HG02759 (cell line): ENCODE measurements around the gene BNC2.

Source experiments
- ATAC-seq: cut with Tn5 transposase; IDR thresholded peaks from one replicate; pipeline ENCODE4 v1.9.1; 2021; ENCODE audit warnings: mild to moderate bottlenecking, moderate library complexity; ENCODE audit not compliant: unreplicated experiment

The BNC2 gene

DNA sequence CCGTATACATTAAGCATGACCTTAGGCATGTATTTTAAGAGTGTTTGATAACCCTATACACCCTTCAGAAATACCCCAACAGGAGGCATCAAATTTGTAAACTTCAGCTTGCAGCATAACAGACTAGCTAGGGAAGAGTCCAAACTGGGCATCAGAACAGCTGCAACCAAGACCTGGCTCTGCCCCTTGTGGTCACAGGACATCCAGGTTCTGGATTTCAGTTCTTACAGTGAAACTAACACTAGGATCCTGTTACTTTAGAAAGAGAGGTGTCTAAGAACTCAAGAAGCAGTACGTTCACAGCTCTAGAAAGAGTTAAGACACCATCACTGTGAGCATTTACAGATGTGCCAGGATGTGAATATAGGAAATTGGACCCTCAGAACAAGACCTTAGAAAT, 229.8 kb downstream of the BNC2 start:
- no peak for ATAC-seq

DNA sequence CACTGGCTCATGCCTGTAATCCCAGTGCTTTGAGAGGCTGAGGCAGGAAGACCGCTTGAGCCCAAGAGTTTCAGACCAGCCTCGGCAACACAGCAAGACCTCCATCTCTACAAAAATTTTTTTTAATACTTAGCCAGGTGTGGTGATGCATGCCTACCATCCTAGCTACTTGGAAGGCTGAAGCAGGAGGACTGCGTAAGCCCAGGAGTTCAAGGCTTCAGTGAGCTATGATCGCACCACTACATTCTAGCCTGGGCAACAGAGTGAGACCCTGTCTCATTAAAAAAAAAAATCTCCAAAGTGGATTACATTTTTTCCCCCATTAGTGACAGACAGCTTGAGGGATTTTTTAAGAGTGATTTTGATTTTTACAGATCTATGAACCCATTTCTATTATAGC, 230.8 kb downstream of the BNC2 start:
- no peak for ATAC-seq

DNA sequence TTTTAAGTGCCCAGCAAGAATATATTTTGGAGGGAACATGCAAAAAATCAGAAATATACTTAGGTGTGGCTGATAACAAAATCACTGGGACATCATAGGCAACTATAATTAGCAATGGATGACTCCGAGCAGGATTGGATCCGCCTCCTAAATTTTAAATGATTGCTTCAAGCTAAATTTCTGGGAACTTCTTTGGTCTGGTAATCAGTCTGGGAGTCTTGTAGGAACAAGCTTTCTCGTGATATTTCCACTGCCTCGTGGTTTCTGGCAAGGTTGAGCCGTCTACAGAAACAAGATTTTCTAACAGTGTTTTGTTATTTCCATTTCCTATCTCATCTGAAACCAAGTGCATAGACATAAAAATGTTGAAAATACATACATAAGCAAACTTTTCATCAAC, 232.6 kb downstream of the BNC2 start:
- no peak for ATAC-seq

DNA sequence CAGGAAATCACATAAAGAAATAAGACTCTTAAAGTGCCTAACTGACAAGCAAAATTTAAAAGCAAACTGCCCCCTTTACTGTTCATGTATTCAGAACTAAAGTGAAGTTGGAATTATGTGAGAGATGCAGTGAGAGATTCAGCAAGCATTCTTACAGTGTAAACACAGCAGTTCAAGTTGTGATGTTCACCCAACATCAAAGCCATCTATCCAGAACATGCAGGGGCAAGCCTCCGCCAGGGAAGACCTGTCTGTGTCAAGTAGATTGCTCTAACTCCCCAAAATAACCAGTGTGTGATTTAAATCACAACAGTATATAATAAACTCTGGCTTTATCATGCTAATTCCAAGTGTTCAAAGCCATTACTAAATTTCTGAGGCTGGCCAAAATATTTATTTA, 233.3 kb downstream of the BNC2 start:
- no peak for ATAC-seq

DNA sequence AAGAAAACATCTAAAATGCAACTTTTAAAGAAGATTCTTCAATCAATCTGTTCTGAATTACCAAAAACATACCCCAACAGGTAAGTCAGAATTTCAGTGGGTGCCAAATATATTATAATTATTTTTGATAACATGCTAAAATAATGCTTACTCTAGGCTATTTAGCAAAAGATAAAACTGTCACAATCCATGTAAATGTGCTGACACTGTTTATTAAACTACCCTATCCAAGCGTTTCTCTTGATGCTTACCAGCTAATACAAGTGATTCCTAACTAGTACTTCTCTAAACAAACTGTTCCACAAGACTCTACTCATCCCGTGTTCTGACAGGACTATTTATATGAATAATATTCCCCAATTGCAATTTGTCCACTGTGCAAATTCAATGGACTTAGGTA, 236.7 kb downstream of the BNC2 start:
- no peak for ATAC-seq

DNA sequence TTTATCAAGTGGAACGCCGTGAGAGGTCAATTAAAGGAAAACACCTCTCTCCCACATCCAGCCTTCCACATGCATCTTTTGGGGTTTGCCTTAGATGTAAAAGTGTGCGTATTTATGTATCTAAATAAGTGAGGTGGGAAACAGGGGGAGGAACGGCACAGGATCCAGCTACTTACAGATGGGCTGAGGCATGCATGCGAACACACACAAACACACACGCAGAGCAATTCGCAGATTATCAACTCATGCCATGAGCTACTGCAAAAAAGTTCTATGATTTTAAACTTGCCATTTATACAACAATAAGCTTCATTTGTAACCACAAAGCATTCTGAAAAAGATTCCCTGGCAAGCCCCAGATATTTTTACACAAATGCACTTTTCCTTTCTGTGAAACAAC, 242.1 kb downstream of the BNC2 start:
- no peak for ATAC-seq

DNA sequence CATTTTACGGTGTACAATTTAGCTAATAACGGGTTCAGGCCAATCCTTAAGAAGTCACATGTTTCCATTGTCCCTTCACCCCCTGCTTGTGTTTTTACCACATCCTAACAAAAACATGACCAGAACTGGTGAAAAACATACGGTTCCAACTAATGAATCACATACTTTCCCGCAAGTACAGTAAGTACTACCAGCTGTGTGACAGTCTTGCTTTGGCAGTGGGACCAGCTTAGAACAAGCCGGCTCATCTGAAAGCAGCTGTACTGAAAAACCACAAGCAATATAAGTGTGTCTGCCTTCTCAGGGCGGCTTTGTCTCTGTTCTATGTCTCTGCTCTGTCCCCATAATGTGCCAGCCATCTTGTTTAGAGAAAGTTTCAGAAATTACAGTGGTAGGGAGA, 242.5 kb downstream of the BNC2 start:
- no peak for ATAC-seq

DNA sequence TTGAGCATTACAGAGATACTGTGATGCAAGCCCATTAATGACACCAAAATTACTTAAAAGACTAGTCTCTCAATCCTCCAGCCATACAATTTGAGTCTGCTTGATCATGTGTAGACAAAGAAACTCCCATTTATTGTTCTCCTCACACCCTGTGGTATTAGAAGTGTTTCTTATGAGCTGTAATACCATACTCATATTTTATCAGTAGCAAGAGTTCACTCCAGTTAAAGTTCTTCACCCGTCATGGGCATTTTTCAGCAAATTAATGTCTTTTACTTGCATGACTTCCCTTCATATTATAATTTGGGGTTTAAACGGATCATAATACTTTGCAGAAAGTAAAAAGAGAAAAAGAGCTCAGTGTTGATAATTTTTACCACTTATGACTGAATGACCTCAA, 242.9 kb downstream of the BNC2 start:
- no peak for ATAC-seq

DNA sequence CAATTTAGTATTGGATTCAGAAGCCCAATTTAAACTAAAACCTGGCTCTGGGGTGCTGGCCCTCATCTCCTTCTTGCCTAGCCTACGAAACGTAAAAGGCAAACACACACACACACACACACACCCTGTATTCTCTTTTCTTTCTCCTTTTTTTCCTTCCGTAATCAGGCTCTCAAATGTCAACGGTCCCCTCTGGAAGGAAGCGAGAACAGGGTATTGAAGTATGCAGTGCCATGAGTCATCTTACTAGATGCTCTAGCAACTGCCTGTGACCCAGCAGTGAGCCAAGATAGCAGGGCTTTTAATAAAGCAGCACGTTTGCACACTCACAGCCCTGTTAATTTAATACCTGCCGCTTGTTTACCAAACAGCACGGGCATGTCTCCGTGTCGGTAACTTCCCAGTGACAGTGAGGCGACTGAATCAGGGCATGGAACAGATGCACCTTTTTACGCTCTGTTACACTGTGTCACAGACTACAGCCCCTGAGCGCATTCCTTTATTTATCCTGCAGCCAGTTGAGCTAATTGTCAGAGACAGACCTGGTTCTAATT, 243.8 kb downstream of the BNC2 start:
- no peak for ATAC-seq

DNA sequence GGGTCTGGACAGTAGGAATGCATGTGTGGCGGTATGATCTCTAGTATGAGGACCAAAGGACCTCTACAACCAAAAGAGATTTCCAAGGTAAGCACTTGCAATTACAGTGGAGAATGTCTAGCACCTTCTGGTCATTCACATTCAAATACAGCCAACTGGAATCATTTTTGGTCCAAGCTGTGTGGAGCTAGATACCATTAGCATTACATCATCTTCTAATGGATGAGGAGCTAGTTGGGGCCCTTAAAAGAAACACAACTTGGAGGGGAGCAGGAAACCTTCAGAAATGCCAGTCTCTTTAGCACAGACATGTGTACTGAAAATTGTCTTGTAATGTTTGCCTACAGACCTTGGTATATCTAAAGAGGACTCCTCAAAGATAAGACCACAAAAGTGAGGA, 244.7 kb downstream of the BNC2 start:
- ATAC-seq = no peak

DNA sequence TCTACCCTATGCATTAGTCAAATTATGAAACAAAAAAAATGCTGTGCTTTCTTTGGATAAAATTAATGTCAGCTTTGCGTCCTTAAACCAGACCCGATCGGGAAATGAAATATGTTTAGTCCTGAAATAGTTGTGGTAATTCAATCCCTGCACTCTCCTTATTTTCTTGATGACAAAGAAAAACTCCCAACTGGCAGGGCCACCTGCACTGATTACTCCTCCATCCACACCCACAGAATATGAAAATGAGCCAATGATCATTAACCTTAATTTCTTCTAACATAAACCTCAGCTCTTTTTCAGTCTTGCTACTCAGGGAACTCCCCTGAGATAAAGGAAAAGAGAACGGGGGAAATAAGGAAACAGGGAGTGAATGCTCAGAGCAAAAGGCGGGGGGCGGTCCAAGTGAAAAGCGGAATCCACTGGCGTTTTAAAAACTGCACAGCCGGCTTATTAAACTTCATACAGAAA, 245.3 kb downstream of the BNC2 start:
- ATAC-seq = no peak

DNA sequence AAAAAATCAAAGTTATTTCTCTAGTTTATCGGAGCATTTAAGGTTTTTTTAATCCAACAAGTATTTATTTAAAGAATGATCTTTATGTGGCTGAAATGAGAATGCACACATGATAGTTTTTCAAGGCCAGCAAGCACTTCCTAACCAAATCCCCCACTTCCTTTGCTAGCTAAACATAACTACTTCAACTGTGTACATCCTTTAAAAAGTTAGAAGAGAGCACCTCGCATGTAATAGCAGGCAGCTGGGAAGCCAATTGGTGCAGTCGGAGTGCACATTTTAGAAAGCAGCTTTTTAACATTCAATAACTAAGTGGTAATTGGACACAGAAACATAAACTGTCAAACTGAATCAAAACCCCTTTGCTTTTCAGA, 245.7 kb downstream of the BNC2 start:
- no peak for ATAC-seq

DNA sequence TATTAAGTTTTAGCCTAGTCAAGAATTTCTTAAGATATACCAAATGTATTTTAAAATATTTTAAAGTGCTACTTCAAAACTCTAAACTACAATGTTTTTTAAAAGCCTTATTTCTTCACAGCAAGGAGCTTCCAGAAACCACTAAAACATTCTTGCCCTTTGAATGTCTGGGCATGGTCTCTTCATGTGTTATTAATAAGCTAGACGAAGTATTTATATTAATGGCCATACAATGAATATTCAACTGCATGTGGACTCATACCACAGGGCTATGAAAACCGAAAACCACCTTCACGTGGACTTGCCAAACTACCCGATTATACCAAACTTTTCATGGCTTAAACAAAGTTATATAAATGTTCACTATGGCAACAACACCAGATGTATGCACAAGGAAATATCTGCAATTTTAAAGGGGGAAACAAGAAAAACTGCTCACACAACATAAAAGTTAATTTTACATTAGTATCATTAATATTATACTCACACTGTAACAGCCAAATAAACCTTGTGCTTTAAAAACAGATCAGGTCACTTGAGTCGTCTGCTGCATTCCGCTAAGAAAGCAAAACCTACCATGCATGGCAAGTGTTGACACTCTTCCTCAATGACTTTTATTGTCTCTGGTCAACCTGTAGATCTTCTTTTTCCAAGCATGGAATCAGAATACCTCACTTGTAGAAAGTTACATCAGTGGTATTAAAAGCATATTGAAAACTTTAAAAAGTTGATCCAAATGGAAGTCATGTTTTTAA, 246.3 kb downstream of the BNC2 start:
- no peak for ATAC-seq

DNA sequence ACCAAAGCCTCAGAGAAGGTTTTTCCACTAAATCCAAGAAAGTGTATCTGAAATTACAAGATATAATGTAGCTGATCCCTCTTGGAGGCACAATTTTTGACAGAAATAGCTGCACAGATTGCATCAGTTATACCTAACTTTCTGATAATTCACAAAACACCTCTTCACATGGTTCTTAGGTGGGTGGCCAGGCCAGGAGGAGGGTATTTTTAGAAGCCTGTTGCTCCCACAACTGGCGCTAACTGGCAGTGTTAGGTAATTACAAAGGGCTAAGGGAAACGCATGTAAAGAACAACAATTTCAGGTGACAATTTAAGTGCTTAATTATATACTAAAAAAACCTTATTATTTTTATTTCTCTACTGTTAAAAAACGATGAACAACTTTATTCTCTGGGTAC, 247.9 kb downstream of the BNC2 start:
- no peak for ATAC-seq

DNA sequence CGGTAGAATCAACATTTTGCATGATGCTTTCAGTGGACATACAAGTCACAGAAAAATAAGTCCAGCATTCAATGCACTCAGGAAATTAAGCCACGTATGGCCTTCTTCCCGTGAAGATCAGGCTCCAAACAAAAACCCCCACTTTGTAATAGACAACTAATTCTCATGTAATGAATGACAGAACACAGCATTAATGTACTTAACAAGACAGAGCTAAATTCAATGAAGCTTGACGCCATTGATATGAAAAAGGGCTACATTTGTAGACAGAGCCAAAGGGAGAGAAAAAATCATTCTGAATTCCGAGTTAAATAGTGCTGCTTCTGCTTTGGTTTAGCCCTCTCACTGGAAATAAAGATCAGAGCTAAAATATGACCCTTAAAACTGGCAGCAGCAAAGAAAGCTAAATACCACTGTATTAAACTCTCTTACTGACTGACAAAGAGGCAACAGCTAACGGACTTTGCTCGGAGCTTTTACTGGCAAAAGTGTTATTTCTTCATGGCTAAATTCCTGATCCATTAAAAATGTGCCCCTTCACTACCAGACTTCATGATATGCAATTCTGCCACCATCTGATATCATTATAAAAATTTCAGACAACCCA, 250.5 kb downstream of the BNC2 start:
- no peak for ATAC-seq

DNA sequence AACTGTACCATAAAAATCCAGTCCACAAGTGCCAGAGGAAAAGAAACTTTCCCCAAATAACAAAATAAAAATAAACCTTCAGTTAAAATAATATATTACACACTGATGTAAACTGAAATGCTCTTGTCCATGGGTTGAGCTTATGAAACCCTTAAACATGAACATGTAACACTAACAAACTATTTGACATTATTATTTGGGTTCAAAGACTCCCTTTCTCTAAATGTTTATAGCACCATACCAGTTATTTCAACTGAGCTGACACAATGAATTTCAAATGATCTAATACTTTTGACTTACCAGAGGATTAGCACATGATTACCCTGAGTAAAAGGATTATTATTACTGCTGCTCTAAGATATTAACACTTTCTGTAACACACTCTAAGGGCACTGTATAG, 251.1 kb downstream of the BNC2 start:
- ATAC-seq = no peak

DNA sequence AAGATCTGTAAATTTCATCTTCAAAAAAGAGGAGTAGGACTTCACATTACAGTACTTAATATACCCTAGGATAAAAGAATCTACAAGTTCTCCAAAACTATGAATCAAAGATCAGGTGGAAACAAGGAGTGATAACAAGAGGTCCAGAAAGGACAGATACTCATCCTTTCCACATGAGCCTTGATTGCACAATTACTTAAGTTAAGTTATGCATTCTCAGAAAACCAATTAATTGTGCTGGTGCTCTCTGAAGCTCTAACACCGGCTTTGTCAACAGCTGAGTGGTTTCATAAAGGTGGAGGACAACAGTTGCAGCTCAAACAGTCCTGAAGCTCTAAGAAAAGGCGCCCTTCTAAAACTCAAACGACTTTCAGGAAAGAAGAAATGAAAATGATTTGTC, 251.9 kb downstream of the BNC2 start:
- no peak for ATAC-seq

DNA sequence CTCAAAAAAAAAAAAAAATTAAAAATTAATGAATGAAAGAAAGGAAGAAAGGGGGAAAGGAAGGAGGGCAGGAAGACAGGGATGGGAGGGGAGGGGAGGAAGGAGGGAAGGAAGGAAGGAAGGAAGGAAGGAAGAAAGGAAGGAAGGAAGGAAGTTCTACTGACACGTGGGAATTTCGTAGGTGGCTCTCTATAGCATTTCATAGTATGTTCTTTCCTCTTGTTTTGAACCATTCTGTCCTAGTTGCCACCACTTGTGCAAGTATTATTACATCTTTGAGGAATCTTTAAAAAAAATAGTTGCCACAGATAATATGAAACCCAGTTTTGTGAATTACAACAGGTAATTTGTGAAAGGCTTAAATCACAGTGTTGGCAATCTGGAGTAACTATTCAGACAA, 253.8 kb downstream of the BNC2 start:
- ATAC-seq = no peak

DNA sequence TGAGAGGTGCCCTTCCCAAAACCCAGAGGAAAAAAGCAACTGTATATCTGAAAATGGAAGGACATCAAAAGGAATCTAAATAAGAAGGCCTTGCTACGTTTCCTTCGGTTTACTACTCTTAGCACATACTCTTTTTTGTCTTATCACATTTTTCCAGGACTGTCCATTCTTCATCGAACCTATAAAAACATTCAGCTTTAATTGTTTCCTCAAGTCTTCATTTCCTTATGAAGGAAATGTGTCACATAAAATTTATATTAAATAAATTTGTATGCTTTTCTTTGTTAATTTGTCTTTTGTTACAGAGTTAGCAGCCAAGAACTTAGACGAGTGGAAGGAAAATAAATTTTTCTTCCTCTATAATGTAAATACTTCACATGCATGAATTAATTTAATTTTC, 255.0 kb downstream of the BNC2 start:
- ATAC-seq = no peak

DNA sequence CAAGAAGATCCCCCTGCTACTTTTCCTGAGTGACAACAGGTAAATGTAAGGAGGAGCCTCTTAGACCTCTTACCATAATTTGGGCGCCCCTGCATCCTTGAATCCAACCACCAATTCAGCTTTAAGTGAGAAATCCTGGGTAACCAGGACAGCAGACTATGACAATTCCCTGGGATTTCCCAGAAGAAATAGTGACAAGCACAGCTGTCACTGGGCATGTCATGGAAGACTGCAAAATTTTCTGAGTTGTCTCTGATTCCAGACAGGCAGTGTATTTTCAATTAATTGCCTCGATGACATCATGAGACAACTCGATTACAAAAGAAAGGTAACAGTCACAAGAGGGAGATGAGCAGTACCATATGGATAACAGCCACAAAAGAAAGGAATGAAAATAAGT, 256.9 kb downstream of the BNC2 start:
- ATAC-seq = no peak

DNA sequence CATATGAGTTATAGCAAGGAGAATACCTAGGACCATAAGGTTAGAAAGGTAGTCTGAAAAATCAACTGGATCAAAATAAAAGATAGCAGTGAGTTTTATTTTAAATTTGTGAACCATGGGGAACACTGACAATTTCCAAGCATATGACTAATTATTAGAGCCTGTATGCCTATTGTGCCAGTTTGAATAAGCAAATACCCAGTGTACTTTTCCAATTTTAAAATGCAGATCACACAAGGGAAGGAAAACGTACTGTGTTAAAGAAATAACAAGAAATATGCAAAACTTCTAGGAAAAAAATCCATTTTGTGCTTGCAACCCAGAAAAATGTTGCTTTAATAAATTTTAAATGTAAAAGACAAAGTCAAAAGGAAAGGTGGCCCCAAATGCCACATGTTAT, 257.4 kb downstream of the BNC2 start:
- no peak for ATAC-seq

DNA sequence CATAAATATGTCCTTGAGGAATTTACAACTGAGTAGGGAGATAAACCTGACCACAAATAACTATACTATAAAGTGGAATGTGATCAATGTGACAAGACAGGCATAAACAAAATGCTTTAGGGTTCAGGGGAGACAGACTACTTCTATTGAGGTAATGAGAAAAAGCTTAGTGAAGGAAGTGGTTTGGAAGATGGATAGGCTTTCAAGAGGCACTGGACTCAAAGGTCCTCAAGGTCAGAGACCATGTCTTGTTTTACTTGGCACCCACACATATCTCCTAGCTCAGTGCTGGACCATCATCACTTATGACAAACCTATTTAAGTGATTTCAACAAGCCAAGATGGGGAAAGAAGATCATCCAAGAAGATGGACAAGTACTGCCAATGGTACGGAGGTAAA, 257.8 kb downstream of the BNC2 start:
- no peak for ATAC-seq

DNA sequence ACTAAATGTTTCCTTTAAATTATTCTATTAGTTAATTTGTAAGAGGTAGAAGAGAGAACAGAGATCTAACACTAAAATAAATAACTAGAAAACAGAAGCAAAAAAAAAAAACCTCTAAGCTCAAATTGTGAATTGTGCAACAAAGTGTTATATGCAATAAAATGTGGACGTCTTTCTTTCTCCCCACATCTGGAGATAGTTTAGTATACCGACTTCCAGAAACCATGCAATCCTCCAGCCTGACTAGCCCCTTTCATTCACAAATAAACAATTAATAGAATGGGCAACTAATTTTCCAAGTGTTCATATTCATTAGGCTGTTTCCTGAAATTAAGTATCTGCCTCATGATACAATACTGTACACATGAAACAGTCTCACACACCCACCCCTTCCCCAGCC, 258.5 kb downstream of the BNC2 start:
- no peak for ATAC-seq
